AG08396 (cell line): Measurements from ENCODE around the gene MSMO1.

ENCODE experiments used
- DNase-seq: peaks from one replicate; pipeline ENCODE4 v3.0.0; 2012; ENCODE audit warnings: low spot score, mixed read lengths

Gene MSMO1

GRCh38 chr4:165360985-165361670 lies 33.7 kb downstream of the MSMO1 start:
- DNase-seq: no peak

- DNase-seq: no peak
Measured at GRCh38 chr4:165361810-165362209, 34.3 kb downstream of the MSMO1 start.

GRCh38 chr4:165364452-165365080 lies 37.1 kb downstream of the MSMO1 start:
- DNase-seq: no peak

- no peak for DNase-seq
Measured at GRCh38 chr4:165367040-165367439, 39.6 kb downstream of the MSMO1 start.

GRCh38 chr4:165368114-165368513 lies 40.6 kb downstream of the MSMO1 start:
- no peak for DNase-seq

- DNase-seq: no peak
Measured at GRCh38 chr4:165368567-165368966, 41.1 kb downstream of the MSMO1 start.

- DNase-seq: no peak
Measured at GRCh38 chr4:165369522-165369921, 42.1 kb downstream of the MSMO1 start.

GRCh38 chr4:165370530-165370929 lies 43.1 kb downstream of the MSMO1 start:
- DNase-seq: no peak

GRCh38 chr4:165375465-165375864 lies 48.0 kb downstream of the MSMO1 start:
- no peak for DNase-seq

GRCh38 chr4:165378398-165378744 lies 50.9 kb downstream of the MSMO1 start:
- DNase-seq: no peak

GRCh38 chr4:165378745-165379677 lies 51.5 kb downstream of the MSMO1 start, which contains the start of gene CPE:
Gene CPE, plus strand, starts transcription at chr4:165379008. Its CDS starts 214 bp downstream, at chr4:165379222.
- peak; percentile 87 for DNase-seq

GRCh38 chr4:165379678-165380064 lies 52.2 kb downstream of the MSMO1 start:
- no peak for DNase-seq

GRCh38 chr4:165380805-165381204 lies 53.3 kb downstream of the MSMO1 start:
- no peak for DNase-seq

- DNase-seq: no peak
Measured at GRCh38 chr4:165381821-165382373, 54.4 kb downstream of the MSMO1 start.

- DNase-seq: no peak
Measured at GRCh38 chr4:165382640-165383039, 55.2 kb downstream of the MSMO1 start.

- no peak for DNase-seq
Measured at GRCh38 chr4:165383591-165384073, 56.2 kb downstream of the MSMO1 start.

- no peak for DNase-seq
Measured at GRCh38 chr4:165384186-165384585, 56.7 kb downstream of the MSMO1 start.

- no peak for DNase-seq
Measured at GRCh38 chr4:165384598-165384997, 57.1 kb downstream of the MSMO1 start.

GRCh38 chr4:165385126-165385525 lies 57.7 kb downstream of the MSMO1 start:
- DNase-seq: no peak

- DNase-seq: no peak
Measured at GRCh38 chr4:165386328-165386727, 58.9 kb downstream of the MSMO1 start.

- no peak for DNase-seq
Measured at GRCh38 chr4:165388756-165389155, 61.3 kb downstream of the MSMO1 start.
